OCI-LY1 (cell line): ENCODE measurements around the gene HHEX.

Experiments
- CTCF ChIP-seq: fragments of 200-600 bp; sonication (generic), shearing (Covaris generic); IDR thresholded peaks from 2 replicates; pipeline ENCODE4 v1.5.1; 2017; ENCODE audit warnings: mild to moderate bottlenecking, antibody characterized with exemption, low read length, moderate library complexity, mixed read lengths
- EZH2 ChIP-seq: fragments of 200-600 bp; sonication (generic), shearing (Covaris generic); IDR thresholded peaks from 2 replicates; pipeline ENCODE4 v1.8.0; 2017; ENCODE audit warnings: borderline replicate concordance, mixed run types, mild to moderate bottlenecking, antibody characterized with exemption, low read length, moderate library complexity, mixed read lengths

- TF ChIP-seq CTCF (no peak), EZH2 (no peak)
Observed at GRCh38 chr10:92641492-92641891, 48.3 kb upstream of the HHEX start.
